ENCODE data around the gene INPP5J. TPM values are rescaled to one million over a fixed set of nuclear protein-coding genes. Genes with fewer than 3 reads are reported as not detected.

INPP5J gene
- total and polyA plus RNA-seq, 8 donors: 2.1 to 4.1 (median 2.9) TPM

DNA sequence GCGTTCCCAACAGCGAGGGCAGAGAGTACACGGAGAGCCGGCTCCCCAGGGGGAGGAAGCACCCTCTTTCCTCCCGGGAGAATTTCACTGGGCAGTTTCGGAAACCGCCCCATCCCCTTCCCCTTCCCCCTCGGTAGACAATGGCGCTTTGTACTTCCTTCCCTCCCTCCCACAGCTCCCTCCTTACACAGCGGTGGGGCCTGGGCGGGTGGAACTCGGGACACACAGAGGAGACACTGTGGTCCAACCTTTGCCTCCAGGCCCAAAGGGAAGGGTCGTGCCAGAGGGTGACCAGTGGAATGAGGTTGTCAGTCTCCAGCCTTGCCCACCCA is 37.3 kb upstream of the INPP5J start:
- H3K36me3 ChIP-seq: peaks cover 0 to 33% of the 10 kb centered on the region in 2 donors
- DNase-seq: no peak
- ATAC-seq: no peak
- peaks cover 15 to 53% of the 10 kb centered on the region in 2 donors for H3K4me1 ChIP-seq
- H3K9me3 ChIP-seq: no peaks in the 10 kb centered on the region
- intact Hi-C loops (cut with DNase I): loop anchor here (5.0 to 10.0 kb wide), 3 partner anchors 138 to 321 kb away; no protein-coding TSS in a partner anchor
- H3K27me3 ChIP-seq: no peaks in the 10 kb centered on the region
- peak overlapping the region; percentile 70 to 77 for H3K4me3 ChIP-seq
- TF ChIP-seq, protein P1, sequence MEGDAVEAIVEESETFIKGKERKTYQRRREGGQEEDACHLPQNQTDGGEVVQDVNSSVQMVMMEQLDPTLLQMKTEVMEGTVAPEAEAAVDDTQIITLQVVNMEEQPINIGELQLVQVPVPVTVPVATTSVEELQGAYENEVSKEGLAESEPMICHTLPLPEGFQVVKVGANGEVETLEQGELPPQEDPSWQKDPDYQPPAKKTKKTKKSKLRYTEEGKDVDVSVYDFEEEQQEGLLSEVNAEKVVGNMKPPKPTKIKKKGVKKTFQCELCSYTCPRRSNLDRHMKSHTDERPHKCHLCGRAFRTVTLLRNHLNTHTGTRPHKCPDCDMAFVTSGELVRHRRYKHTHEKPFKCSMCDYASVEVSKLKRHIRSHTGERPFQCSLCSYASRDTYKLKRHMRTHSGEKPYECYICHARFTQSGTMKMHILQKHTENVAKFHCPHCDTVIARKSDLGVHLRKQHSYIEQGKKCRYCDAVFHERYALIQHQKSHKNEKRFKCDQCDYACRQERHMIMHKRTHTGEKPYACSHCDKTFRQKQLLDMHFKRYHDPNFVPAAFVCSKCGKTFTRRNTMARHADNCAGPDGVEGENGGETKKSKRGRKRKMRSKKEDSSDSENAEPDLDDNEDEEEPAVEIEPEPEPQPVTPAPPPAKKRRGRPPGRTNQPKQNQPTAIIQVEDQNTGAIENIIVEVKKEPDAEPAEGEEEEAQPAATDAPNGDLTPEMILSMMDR (IDR thresholded peaks at IDR 0.05): peak; percentile 6 to 15
- H3K27ac ChIP-seq: peak overlapping the region; percentile 90 to 95

DNA sequence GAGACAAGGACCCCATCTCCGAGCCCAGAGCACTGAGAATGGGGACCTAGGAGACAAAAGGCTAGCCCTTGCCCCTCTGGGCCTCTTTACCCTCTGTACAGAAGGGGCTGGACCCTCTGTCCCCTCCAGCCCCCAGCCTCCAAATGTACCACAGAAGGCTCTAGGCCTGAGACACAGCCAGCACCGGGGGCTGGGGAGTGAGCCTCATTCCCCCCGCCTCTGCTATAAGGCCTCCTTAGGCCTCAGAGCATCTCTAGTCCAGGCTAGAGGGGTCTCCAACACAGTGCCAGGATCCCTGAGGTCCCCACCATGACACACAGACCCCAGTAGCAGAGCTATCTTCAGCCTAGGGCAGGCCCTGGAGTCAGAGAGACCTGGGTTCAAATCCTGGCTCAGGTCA is 36.8 kb upstream of the INPP5J start:
- Histone ChIP-seq H3K4me3 (peak overlapping the region in 1 of 2 donors; percentile 77), H3K9me3 (no peaks in the 10 kb centered on the region), H3K27ac (peak overlapping the region; percentile 90 to 95), H3K27me3 (no peaks in the 10 kb centered on the region), H3K4me1 (peaks cover 14 to 50% of the 10 kb centered on the region in 2 donors), H3K36me3 (peaks cover 0 to 38% of the 10 kb centered on the region in 2 donors)
- TF ChIP-seq, protein P1 (IDR thresholded peaks at IDR 0.05): no peak
- DNase-seq (no peak), ATAC-seq (no peak)
- intact Hi-C loops (cut with DNase I): loop anchor here (5.0 to 10.0 kb wide), 3 partner anchors 139 to 321 kb away; no protein-coding TSS in a partner anchor

DNA sequence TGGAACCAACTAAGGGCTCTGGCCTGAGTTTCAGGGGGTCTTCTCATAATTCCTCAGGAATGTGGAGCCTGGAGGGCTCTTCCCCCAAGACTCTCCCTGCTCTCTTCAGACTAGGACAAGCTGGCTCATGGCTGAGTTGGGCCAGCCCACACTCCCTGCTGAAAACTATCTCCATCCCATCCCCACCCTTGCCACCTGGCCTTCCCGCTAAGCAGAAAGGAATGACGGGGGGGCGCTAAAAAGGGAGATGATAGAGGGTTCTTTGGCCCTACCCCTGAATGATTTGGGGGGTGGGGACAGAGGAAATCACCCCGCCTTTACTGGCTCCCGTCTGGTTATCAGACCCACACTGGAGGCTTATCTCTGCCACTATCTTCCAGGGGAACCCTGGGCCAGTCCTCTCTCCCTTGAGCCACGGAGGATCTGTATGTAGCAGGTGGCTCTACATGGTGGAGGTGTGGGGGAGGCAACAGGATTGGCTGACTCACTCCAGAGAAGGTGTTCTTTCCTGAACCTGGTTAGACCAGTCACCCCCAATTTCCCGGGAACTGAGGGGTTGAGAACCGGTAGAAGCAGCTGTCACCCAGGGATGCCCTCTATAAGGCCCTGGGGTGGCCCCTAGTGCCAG is 35.9 kb upstream of the INPP5J start:
- H3K27ac ChIP-seq: peak overlapping the region in 1 of 2 donors; percentile 95
- no peak overlapping the region for H3K4me3 ChIP-seq
- H3K27me3 ChIP-seq: no peaks in the 10 kb centered on the region
- TF ChIP-seq, protein P1 (IDR thresholded peaks at IDR 0.05): no peak
- H3K36me3 ChIP-seq: peaks cover 0 to 47% of the 10 kb centered on the region in 2 donors
- no peak for ATAC-seq
- H3K9me3 ChIP-seq: no peaks in the 10 kb centered on the region
- no peak for DNase-seq
- peaks cover 14 to 42% of the 10 kb centered on the region in 2 donors for H3K4me1 ChIP-seq
- intact Hi-C loops (cut with DNase I): loop anchor here (5.0 to 10.0 kb wide), 3 partner anchors 140 to 322 kb away; no protein-coding TSS in a partner anchor

DNA sequence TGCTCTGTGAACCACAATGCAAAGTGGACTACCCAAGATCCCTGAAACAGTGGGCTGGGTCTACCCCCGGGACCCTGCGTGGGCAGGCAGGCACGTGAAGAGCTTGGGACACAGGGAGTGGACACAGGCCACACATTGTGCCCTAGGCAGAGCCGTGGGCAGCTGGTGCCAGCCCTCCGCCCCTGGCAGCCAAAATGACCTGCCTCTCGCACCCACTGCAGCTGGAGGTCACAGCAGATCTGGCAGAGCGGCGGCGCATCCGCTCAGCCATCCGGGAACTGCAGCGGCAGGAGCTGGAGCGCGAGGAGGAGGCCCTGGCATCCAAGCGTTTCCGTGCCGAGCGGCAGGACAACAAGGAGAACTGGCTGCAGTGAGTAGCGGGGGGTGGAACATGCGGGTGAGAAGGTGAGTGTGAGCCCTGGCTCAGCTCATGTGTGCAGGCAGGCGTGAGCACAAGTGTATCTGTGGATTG is 35.0 kb upstream of the INPP5J start:
- Histone ChIP-seq H3K4me3 (no peak overlapping the region), H3K4me1 (peaks cover 14 to 32% of the 10 kb centered on the region in 2 donors), H3K27me3 (no peaks in the 10 kb centered on the region), H3K36me3 (peaks cover 0 to 56% of the 10 kb centered on the region in 2 donors), H3K9me3 (no peaks in the 10 kb centered on the region), H3K27ac (no peak overlapping the region)
- ATAC-seq (no peak), DNase-seq (no peak)
- intact Hi-C loops (cut with DNase I): loop anchor here (5.0 to 10.0 kb wide), 3 partner anchors 140 to 323 kb away; no protein-coding TSS in a partner anchor
- TF ChIP-seq, protein P1 (IDR thresholded peaks at IDR 0.05): no peak

DNA sequence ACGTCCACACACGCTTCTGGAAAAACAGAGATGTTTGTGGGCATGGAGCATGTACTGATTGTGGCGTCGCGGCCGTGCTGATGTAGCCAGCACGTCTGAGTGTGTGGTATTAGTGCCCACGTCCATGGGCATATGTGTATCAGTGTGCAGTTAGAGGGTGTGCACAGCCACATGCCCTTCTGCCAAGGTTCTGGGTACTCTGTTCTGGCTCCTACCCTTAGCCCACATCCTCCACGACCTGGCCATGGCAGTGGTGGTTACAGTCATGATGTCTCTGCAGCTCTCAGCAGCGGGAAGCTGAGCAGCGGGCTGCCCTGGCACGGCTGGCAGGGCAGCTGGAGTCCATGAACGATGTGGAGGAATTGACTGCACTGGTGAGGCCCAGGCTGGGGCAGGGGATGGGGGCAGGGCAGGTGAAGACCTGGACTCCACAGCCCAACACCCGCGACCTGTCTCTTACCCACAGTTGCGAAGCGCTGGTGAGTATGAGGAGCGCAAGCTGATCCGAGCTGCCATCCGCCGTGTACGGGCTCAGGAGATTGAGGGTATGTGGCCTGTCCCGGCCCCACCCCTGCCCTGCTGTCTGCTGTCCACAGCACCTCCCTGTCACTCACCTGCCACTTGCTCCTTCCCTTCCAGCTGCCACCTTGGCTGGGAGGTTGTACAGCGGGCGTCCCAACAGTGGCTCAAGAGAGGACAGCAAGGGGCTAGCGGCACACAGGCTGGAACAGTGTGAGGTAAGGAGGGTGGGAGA is 34.4 kb upstream of the INPP5J start:
- intact Hi-C loops (cut with DNase I): loop anchor here (5.0 to 10.0 kb wide), 3 partner anchors 141 to 324 kb away; no protein-coding TSS in a partner anchor
- no peak overlapping the region for H3K27ac ChIP-seq

More for the DNA sequence above, 34.4 kb upstream of the INPP5J start:
- DNase-seq: no peak
- no peak for ATAC-seq
- Histone ChIP-seq H3K4me1 (peaks cover 8 to 26% of the 10 kb centered on the region in 2 donors), H3K9me3 (no peaks in the 10 kb centered on the region), H3K4me3 (no peak overlapping the region), H3K36me3 (peaks cover 0 to 63% of the 10 kb centered on the region in 2 donors), H3K27me3 (no peaks in the 10 kb centered on the region)
- TF ChIP-seq, protein P1 (IDR thresholded peaks at IDR 0.05): no peak

All from left lung (tissue), 10 donors.